NCI-H748 (cell line): ENCODE results near the gene COMMD4.
"Not testable (repeated sequence)": the region's sequence is repeated elsewhere in the genome, so short reads cannot be mapped to it uniquely, and the experiment has no call there.

Source experiments
- DNase-seq: peaks from one replicate; lab custom pipeline; 2025; ENCODE audit not compliant: unreplicated experiment; lab: John Stamatoyannopoulos, UW

The COMMD4 gene

GRCh38 chr15:75371486-75371885, 35.6 kb downstream of the COMMD4 start:
- no peak for DNase-seq

GRCh38 chr15:75371901-75372688, 36.2 kb downstream of the COMMD4 start:
- no peak for DNase-seq

GRCh38 chr15:75380773-75381172, 44.9 kb downstream of the COMMD4 start:
- no peak for DNase-seq

GRCh38 chr15:75383986-75384385, 48.1 kb downstream of the COMMD4 start:
- not testable (repeated sequence) for DNase-seq
